Smooth muscle cell (in vitro differentiated cells): Measurements from ENCODE around the gene CRY2. TPM values are rescaled to one million over a fixed set of nuclear protein-coding genes. Genes with fewer than 3 reads are reported as not detected.

Experiments
- DNase-seq: peaks from one replicate; lab custom pipeline; 2025; ENCODE audit not compliant: unreplicated experiment; lab: John Stamatoyannopoulos, UW
- H2AFZ ChIP-seq: fragments of 200-600 bp; sonication (generic); 2 replicates; pipeline ENCODE4 v1.6.0; 2016; ENCODE audit warnings: antibody characterized with exemption, low read depth, mild to moderate bottlenecking
- H3F3A ChIP-seq: fragments of 200-600 bp; sonication (generic); 2 replicates; pipeline ENCODE4 v1.6.0; 2017; ENCODE audit warnings: antibody characterized with exemption, low read depth
- H3K27ac ChIP-seq: fragments of 200-600 bp; sonication (generic); 2 replicates; pipeline ENCODE4 v1.5.1; 2016; ENCODE audit warnings: low read depth, mild to moderate bottlenecking
- H3K27me3 ChIP-seq: fragments of 200-600 bp; sonication (generic); 2 replicates; pipeline ENCODE4 v1.6.1; 2016; ENCODE audit warnings: low read depth, mild to moderate bottlenecking
- H3K36me3 ChIP-seq: fragments of 200-600 bp; sonication (generic); 2 replicates; pipeline ENCODE4 v1.5.1; 2016; ENCODE audit warnings: low read depth
- H3K4me1 ChIP-seq: fragments of 200-600 bp; sonication (generic); 2 replicates; pipeline ENCODE4 v1.5.1; 2016; ENCODE audit warnings: low read depth
- H3K4me2 ChIP-seq: fragments of 200-600 bp; sonication (generic); 2 replicates; pipeline ENCODE4 v1.6.0; 2016; ENCODE audit warnings: mild to moderate bottlenecking
- H3K4me3 ChIP-seq: fragments of 200-600 bp; sonication (generic); 2 replicates; pipeline ENCODE4 v1.5.1; 2016; ENCODE audit warnings: mild to moderate bottlenecking
- H3K79me2 ChIP-seq: fragments of 200-600 bp; sonication (generic); 2 replicates; pipeline ENCODE4 v1.6.0; 2016; ENCODE audit warnings: low read depth, mild to moderate bottlenecking
- H3K9ac ChIP-seq: fragments of 200-600 bp; sonication (generic); 2 replicates; pipeline ENCODE4 v1.6.0; 2016; ENCODE audit warnings: low read depth
- H3K9me3 ChIP-seq: fragments of 200-600 bp; sonication (generic); replicated peaks from 2 replicates; pipeline ENCODE4 v1.5.1; 2016; ENCODE audit warnings: low read depth
- H4K20me1 ChIP-seq: fragments of 200-600 bp; sonication (generic); 2 replicates; pipeline ENCODE4 v1.6.0; 2016; ENCODE audit warnings: low read depth
- CTCF ChIP-seq: fragments of 200-600 bp; sonication (generic); IDR thresholded peaks from 2 replicates; pipeline ENCODE4 v1.5.1; 2017; ENCODE audit warnings: borderline replicate concordance, mild to moderate bottlenecking, antibody characterized with exemption; ENCODE audit not compliant: insufficient read depth, poor library complexity, severe bottlenecking
- WGBS: methylation state at CpG from one replicate; pipeline ENCODE4 v1.1.7; 2016; ENCODE audit warnings: low lambda C conversion rate; 5-methylcytosine and 5-hydroxymethylcytosine counted together
- polyA plus RNA-seq: library from polyadenylated mRNA; unstranded; fragments of >200 nt; fragmentation: Nextera tagmentation; extraction: Ambion mirVana; gene quantifications from 2 replicates; pipeline ENCODE4 v1.2.1, GENCODE V29; 2016
- total RNA-seq: library from RNA; depleted of rRNA; stranded (reverse); fragments of >200 nt; gene quantifications from 2 replicates; pipeline ENCODE4 v1.2.3, GENCODE V29; 2014

The CRY2 gene
- total and polyA plus RNA-seq, 2 experiments from 2014 or later, result 26.1 to 30.3 TPM

- H3F3A ChIP-seq, result no peaks in the 10 kb centered on the region
- H3K9ac ChIP-seq, result no peak overlapping the region
- no peak overlapping the region for H3K4me3 ChIP-seq
- H4K20me1 ChIP-seq, result no peaks in the 10 kb centered on the region
- H3K79me2 ChIP-seq, result no peaks in the 10 kb centered on the region
- no peak overlapping the region for H3K4me2 ChIP-seq
- peaks cover 7% of the 10 kb centered on the region for H3K36me3 ChIP-seq
- no peaks in the 10 kb centered on the region for H3K4me1 ChIP-seq
- TF ChIP-seq CTCF, result no peak
- H2AFZ ChIP-seq, result no peak overlapping the region
- 97% methylated on average over 8 of the region's 8 CpGs for WGBS
- no peak overlapping the region for H3K27ac ChIP-seq
- no peaks in the 10 kb centered on the region for H3K27me3 ChIP-seq
- H3K9me3 ChIP-seq, result no peaks in the 10 kb centered on the region
- no peak for DNase-seq
These were observed 84.9 kb downstream of the CRY2 start for GRCh38 chr11:45932217-45932616.

Other genes starting within 250 kb of the CRY2 start
- gene CHST1, start 181.9 kb upstream of the CRY2 start, total RNA-seq, result 2.4 and 3.8 TPM in 2 replicates
- 9.5 and 15.9 TPM in 2 replicates for gene CHST1, start 181.9 kb upstream of the CRY2 start, polyA plus RNA-seq
- gene SLC35C1, start 42.3 kb upstream of the CRY2 start, total RNA-seq, result 5.6 and 8.9 TPM in 2 replicates
- gene SLC35C1, start 42.3 kb upstream of the CRY2 start, polyA plus RNA-seq, result 25.7 and 32.7 TPM in 2 replicates
- gene MAPK8IP1, start 38.2 kb downstream of the CRY2 start, total RNA-seq, result 3.9 and 8.1 TPM in 2 replicates
- gene MAPK8IP1, start 38.2 kb downstream of the CRY2 start, polyA plus RNA-seq, result 4.9 and 5.2 TPM in 2 replicates
- gene FREY1, start 59.8 kb downstream of the CRY2 start, total RNA-seq, result 0.22 and 3.6 TPM in 2 replicates
- gene FREY1, start 59.8 kb downstream of the CRY2 start, polyA plus RNA-seq, result 0.57 TPM in 1 of 2 replicates, not detected in the other
- 10.5 and 14.9 TPM in 2 replicates for gene PEX16, start 70.4 kb downstream of the CRY2 start, total RNA-seq
- 24.4 and 30.2 TPM in 2 replicates for gene PEX16, start 70.4 kb downstream of the CRY2 start, polyA plus RNA-seq
- 0.40 TPM in 2 replicates for gene LARGE2, start 75.2 kb downstream of the CRY2 start, total RNA-seq
- gene LARGE2, start 75.2 kb downstream of the CRY2 start, polyA plus RNA-seq, result 0.46 and 2.9 TPM in 2 replicates